AML-193 (cell line): ENCODE data around the gene ATP9A.

Experiments
- DNase-seq, 2 experiments: peaks; one replicate each; lab custom pipeline; 2025; lab: John Stamatoyannopoulos, UW

ATP9A gene

DNA sequence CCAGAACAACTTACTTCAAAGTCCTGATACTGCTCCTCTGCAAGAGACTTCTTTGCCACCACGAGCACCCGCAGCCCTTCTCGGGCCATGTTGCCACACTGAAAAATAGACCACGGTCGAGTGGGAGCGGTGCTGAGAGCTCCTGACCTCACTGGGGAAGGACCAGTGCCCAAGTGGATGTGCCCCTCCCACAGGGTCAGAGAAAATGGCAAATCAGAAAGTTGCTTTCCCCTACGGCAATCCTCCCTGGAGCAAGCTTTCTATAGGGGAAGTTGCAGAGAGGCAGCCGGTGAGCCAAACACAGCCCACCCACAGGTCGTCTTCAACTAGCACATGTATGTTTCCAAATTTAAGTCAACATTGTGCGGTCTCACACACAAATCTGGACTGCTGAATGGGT is 140.6 kb downstream of the ATP9A start:
- DNase-seq = no peak

DNA sequence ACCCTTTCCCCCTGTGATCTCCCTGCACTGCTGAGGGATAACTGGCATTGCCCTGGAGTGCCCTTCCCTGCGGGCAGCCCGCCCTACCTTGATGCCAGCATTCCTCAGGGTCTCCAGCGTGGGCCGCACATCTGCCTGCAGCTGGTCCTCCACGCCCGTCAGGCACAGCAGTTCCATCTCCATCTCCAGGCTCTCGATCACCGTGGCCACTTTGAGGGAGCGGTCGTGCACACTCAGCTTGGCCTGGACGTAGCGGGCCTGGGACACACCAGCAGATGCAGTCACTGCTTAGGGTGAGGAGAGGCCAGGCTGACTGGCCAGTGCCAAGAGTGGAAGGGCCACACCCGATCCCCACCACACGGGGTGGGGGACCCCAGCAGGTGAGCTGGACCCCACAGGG is 143.1 kb downstream of the ATP9A start:
- DNase-seq = no peak

DNA sequence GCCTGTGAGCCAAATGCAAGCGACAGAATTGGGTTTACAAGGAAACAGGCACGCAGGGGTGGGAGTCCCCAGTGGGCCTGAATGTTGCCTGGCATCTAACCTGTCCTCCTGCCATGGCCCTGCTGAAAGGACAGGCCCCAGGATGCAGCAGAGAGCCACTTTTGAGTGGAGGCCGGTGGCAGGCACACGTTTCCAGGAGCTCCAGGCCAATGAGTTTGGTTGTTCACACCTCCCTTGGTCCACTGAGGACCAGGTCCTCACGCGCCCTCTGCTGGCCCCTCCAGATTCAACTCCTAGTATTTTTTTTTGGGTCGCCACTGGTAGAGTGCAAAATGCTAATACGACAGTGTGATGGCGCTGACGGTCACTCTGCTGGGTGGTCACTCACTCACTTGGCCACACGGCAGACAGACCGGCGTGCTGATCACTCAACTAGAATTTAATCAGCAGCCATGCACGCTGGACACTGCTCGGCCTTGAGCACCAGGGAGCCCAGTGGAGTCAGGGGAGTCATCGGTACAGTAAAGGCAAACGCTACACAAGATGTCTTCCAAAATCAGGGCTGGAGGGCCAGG is 143.9 kb downstream of the ATP9A start:
- DNase-seq = peak; percentile 42

DNA sequence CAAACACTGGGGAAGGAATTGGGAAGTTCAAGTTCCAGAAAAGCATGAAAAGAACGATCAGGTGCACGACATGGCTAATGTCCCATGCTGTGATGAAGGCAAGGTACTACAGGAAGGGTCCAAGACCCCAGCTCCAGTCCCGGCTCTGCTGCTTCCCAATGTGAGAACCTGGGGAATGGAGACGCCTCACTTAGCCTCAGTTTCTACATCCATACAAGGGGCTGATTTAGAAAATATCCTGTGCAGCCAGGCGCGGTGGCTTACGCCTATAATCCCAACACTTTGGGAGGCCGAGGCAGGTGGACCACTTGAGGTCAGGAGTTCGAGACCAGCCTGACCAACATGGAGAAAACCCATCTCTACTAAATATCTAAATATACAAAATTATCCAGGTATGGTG is 144.9 kb downstream of the ATP9A start:
- DNase-seq = no peak

DNA sequence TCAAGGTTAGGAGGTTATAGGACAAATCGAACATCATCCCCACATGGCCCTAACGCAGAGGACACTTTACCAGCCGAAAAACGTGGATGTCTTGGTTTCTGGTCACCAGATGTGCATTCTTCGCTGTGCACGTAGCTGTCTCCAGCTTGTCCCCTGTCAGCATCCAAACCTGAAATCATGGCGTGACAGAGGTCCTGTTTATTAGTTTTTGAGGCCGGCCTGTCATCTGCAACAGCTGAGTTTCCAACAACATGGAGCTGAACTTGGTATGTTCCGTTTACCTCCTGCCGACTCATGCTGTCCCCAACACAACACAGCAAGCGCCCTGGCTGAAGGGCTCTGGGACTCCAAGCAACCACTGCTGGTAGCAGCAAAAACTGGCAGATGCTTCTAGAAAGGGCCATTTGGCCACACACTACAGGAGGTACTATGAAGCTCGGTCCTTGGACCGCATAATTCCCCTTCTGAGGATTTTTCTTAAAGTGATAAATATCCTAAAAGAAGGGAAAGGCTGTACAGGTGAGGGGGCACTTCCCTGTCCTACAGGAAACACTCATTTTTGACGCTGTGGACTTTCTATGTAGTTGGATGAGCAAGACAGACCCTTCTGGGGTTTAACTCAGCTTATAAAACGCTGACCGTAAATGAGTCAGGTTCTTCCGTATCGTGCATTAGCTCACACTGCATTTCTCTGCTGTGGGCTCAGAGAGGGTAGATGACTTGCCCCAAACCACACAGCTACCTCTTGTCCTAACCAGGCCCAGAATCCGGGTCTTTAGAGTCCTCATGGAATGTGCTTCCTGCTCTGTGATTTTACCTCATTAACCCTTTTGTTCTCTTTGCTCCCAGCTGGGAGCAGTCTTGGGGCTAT is 146.0 kb downstream of the ATP9A start:
- no peak for DNase-seq

DNA sequence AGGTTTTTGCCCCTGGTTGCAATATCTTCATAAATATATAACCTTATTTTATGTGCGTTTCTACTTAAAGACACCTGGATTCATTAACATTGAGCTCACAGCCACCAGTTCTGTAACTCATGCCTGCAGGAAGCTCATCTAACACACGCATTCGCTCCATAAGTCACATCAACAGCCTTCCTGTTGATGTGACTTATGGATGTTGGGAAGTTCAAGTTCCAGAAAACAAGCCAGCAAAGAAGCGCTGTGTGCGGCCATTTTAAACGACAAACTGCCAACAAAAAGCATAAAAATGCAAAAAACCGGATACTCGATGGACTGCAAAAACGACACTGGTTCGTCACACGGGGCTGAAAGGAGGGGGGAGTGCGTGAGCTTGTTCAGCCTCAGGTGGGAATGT is 147.8 kb downstream of the ATP9A start:
- DNase-seq = no peak

DNA sequence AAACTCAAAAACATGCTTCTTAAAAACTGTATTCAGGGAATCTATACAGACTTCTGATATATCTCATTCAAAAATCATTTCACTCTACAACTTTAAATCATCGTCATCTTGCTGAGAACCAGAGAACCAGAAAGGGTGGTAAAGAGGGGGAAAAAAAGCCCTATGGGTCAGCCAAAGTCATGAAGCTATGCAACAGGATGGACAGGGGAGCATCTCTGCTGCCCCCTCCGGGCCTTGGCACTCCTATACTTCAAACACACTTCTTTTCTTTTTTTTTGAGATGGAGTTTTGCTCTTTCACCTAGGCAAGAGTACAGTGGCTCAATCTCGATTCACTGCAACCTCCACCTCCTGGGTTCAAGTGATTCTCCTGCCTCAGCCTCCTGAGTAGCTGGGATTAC is 152.1 kb downstream of the ATP9A start:
- peak; percentile 1 to 5 for DNase-seq

DNA sequence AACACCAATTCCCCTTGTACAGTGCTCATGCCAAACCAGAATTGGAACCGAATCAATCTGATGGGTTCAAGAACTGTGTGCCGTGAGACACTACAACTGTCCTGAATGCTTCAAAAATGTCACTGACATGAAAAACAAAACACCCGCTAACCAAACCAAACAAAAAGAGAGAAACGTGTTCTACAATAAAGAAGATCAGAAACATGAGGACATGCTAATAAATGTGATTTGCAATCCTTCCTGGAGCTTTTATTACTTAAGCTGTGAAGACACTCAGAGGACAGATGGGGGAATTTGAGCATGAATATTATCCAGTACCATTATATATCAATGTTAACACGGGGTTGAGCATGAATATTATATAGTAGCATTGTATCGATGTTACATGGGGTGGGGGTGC is 153.5 kb downstream of the ATP9A start:
- DNase-seq = no peak

DNA sequence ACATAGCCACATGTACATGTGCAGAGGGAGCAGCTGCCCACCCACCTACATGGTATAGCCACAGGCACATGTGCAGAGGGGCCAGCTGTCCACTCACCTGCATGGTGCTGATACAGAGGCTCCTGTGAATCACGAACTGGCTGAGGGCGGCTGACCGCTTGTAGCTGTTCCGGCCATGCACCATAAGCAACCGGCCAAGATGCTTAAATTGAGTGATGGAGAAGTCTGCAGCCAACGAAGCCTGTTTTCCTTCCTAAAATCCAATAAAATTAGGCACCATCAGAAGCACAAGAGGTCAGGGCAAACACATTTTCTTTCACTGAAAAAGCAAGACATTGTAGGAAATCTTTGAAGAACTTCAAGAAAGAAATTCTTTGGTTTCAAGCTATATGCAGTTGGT is 154.6 kb downstream of the ATP9A start:
- DNase-seq = no peak

DNA sequence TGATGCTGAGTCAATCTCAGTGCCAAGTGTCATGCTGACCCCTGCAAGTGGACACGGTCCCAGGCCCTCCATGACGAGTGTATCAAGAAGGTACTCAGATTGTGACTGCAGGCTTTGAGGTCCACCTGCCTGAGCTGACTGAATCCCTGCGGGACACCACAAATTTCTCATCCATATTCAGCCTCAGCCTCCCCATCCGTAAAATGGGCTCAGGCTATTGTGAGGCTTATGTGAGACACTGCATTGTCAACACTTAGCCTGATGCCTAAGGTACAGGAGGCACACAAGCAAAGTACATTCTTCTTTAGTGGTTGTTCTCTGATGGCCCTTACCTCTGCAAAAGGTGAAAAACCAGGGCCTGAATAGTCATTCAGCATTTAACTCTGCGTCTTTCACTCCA is 155.3 kb downstream of the ATP9A start:
- no peak for DNase-seq

DNA sequence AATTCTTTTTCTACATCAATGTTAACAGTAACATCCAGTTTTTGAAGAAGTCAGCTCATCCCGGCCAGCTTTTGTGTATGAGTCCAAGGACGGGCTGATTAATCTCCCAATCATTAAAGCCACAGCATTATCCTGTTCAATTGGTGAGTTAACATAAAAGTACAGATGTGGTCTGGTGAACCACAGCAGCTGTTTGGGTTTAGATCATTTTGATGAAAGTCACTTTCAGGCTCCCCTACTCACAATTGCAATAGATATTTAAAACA is 156.6 kb downstream of the ATP9A start:
- DNase-seq = no peak

DNA sequence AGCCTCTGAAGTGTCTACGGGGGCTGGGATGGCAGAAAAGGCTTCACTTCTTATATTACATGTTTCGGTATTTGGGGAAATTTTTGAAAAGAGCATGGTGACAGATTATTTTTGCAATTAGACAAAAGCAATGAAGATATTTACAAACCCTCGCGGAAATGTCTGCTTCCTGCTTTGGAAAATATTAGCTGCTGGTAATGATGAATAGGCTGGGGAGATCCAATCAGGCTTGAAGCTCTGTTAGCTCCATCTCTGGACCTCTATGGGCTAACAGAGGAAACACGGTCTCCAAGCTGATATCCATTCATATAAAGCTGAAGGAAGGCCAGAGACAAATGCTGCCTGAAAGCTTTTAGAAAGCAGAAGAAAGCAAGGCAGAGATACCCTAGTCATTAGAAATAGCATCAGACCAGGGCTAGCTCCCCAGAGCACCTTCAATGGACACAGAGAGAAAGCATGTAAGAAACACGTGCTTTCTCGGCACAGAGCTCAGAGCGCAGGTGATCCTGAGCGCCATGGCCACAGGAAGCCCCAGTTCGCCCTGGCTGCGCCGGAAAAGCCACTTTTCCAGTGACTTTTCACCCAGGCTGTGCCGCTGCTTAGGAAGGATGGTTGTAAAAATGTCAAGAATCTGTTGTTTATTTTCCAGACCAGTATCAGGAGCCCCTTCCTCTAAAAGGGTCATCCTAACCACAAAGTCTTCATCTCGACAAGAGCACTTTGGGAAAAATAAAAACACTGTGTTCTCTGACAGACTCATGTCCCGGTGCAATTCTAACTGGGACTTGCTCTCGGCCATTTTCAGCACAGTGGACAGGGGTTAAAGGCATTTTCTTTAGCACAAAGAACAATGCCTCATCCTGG is 157.2 kb downstream of the ATP9A start:
- no peak for DNase-seq

DNA sequence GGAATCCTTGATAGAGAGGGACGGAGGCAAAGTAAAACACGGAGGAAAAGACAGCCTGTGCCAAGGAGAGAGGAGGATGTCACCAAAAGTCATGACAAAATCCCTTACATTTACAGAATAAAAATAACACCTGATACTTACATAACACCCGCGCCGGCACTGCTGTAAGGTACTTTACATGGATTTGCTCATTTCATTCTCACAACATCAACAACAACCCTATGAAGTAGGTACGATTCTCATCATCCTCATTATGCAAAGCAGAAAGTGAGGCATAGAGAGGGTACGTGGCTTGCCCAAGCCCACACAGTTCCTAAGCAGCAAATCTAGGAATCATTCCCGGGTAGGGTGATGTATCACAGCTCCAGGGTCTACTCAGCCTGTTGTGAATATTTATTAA is 158.1 kb downstream of the ATP9A start:
- DNase-seq = no peak

DNA sequence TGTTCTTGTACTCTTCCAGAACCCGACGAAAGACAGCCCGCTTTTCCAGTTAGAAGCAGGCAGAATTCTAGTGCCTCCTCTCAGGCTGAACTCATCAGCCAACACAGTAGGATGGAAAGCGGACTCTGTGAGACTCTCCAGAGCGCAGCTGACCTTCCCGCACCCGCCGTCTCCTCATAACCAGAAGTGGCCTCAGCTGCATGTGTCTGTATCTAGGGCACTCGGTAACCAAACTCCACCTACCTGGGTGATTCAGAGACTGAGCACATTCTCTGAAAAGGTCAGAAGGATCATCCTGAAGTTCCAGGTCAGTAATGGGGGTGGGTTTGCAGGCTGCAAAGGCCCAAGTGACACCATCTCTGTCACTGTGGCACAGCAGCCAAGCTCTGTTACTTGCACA is 158.9 kb downstream of the ATP9A start:
- no peak for DNase-seq

DNA sequence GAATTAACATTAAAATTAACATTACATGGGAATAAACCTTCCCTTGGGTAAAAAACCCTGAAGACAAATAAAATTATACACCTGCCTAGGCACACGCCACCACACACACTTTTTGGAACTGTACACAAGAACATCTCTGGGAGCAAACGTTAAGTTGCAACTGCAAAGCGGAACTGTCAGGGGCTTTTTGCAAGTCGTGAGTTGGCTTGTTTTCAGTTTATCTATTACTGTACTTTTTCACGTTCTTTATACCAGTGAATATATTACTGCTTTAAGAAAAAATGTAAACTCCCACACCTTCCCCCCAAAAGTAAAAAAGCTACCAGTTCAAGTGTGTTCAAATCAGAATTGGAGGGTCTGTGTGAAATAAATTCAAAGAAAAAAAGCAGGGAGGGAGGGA is 160.1 kb downstream of the ATP9A start:
- DNase-seq = no peak

DNA sequence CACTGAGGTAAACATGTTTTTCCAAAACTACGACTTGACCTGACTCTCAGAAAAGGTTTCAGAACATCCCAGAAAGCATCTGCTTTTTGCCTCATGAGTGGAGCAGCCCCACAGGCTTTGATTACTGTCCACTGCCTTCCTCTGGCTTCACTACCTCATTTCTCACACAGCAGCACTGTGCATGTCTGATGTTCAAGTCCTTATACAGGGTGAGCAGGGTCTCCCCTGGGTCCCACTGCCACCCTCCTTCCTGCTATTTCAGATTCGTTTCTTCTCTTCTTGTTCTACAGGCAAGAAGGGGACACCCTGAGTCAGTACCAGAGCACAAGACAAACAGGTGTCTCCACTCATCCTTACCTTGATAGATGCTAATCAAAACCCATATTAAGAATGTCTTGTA is 161.0 kb downstream of the ATP9A start:
- no peak for DNase-seq

DNA sequence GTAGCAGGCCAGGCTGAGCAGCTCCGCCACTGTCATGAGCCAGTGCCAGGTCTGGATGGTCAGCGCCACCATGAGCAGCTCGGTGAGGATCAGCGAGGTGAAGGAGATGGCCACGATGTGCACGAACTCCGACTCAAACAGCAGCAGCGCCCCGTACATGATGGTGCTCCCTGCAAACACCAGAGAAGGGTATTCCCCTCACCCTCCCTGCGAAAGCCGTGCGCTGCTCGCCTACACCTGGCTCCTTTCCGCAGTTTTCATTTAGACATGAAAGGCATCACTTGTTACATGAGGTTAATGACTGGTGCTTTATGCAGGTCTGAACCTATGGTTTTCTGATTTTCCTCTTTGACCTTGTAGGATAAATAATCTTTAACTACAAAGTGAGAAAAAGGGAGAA is 163.3 kb downstream of the ATP9A start:
- no peak for DNase-seq

DNA sequence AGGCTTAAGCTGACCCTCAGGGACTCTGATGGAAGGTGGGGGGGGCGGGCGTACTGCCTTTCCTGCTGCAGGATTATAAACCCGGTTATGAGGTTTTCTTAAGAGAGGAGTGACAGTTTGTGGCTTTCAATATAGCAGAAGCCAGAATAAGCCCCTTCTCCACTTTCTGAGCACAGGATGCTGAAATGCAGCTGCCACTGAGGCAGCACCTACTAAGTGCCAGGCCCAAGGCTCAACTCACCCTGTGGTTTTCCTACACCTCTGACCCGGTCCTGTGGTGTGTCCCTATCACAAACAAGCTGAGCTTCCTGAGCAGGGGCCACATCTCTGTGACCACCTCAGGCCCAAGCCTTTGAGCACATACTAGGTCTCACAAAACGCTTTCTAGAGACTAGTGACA is 166.1 kb downstream of the ATP9A start:
- no peak for DNase-seq

DNA sequence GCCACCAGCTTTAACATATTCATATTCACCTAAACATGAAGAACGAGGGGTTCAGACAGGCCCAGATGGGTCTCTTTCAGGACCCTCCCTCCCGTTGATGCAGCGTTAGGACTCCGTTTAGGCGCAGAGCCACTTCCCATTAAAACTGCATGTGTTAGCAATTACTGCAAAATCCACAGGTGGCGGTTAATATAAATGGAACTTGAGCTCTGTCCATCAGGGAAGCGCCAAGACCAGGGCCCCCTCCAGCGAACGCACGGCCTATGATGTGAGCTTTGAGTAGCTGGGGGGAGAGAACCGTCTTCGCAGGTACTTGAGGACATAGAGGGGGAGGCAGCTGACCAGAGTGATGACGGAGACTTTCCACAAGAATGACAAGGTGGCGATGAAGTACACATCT is 167.2 kb downstream of the ATP9A start:
- no peak for DNase-seq

DNA sequence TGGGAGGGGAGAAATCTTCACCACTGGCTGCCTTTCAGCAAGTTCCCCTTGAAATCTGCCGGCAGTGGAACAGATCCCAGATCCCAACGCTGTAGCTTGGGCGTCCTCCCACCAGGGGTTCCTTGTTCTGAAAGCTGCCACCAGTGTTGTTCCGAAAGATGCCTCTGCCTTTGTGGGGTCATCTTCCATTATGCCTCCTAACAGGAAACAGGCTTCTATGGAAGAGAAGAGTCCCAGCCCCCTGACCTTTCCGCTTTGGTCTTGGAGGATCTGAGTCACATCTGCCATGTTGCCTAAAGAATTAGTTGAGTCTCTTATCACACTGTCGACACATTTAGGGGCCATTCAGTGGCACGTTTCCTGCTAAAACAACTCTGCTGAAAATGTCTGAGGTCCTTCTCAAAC is 168.2 kb downstream of the ATP9A start:
- no peak for DNase-seq

DNA sequence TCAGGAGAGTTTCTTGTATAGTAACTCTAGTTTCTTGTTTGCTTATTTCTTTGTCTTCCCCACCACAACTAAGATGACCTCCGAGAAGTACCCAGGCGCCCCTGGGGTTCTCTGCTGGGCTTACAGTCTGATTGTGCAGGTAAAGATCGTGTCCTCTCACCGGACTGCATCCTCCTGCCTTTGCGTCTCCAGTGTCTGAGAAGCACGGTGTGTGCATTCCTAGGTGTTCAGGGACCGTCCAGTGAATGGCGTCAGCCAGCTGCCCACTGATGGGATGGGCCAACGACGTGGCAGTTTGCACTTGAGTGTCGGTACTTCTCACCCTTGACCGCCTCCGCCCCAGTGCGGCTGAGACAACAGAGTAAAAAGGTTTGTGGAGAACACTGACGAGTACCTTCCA is 169.6 kb downstream of the ATP9A start:
- DNase-seq = no peak

DNA sequence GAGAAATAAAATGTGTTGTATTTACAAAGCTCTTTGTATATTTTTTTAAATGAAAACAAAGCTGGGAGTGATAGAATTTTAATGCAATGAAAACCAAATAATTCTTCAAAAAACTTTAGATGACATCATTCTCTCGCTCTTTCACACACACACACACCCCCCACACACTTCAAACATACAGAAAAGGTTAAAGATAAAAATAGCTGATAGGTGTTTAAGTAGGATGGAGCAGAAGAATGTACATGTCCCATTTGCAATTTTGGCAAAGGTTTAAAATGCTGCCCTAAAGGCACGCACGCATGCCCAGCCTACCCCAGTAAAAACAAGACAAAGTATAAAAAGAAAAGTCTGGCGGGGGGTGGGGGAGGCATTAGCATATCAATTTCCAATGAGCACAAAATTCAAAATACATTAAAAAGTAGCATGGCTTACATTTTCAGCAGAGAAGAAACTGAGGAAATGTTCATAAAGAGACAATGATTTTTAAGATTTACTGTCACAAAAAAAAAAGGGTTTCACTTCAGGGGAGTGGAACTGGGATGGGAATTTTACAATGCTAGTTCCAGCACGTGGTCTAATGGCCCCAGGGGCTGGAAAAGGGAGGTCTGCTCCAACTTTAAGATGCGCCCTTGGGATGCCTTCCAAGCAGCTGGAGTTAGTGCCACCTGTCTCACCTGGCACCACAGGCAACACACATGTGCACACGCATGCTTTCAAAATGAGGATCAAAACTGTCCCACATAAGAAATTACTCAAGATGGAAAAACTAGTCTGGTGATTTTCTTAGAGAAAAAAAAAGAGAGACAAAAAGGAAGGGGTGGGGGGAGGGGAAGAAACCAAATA is 170.6 kb downstream of the ATP9A start:
- DNase-seq = no peak
